H1 (cell line): Measurements from ENCODE around the gene NLRC5. TPM values are rescaled to one million over a fixed set of nuclear protein-coding genes. Genes with fewer than 3 reads are reported as not detected.

Source experiments
- CBX8 ChIP-seq: fragments of 300-800, 300-1000 bp; sonication (generic); IDR thresholded peaks from 2 replicates; pipeline ENCODE4 v1.7.1; 2016; ENCODE audit warnings: low read depth, low read length, borderline replicate concordance
- polyA plus RNA-seq, 7 experiments: library from polyadenylated mRNA; depleted of rRNA in 3 of 7; stranded (reverse) in 5 of 7; unstranded in 2 of 7; fragments of >200 nt in 5 of 7; fragments of 200-250 nt in 2 of 7; gene quantifications; 1 replicate in 5 of 7; 2 replicates in 1 of 7; 4 replicates in 1 of 7; pipeline versions ENCODE4 v1.2.1 to v1.2.3, GENCODE V29; 2011 to 2013; ENCODE audit warnings: missing spikeins in 2 of 7, mixed read lengths in 2 of 7
- total RNA-seq: library from RNA; stranded (reverse); fragmentation: NEBNext Ultra II Directional; extraction: Animal tissue kit (Norgen Biotek cat#: 25700); gene quantifications from 2 replicates; pipeline ENCODE4 v1.2.1, GENCODE V29; 2021
- TF ChIP-seq, protein P1 (sequence below): IDR thresholded peaks from 2 replicates; pipeline ENCODE4 v1.6.1; 2012; ENCODE audit warnings: inconsistent platforms

The NLRC5 gene
- total and polyA plus RNA-seq, 2 of the 8 experiments (the other 6 are each of a cell fraction or from before 2014, with no cell fraction given), result 2.2 to 3.2 TPM

DNA sequence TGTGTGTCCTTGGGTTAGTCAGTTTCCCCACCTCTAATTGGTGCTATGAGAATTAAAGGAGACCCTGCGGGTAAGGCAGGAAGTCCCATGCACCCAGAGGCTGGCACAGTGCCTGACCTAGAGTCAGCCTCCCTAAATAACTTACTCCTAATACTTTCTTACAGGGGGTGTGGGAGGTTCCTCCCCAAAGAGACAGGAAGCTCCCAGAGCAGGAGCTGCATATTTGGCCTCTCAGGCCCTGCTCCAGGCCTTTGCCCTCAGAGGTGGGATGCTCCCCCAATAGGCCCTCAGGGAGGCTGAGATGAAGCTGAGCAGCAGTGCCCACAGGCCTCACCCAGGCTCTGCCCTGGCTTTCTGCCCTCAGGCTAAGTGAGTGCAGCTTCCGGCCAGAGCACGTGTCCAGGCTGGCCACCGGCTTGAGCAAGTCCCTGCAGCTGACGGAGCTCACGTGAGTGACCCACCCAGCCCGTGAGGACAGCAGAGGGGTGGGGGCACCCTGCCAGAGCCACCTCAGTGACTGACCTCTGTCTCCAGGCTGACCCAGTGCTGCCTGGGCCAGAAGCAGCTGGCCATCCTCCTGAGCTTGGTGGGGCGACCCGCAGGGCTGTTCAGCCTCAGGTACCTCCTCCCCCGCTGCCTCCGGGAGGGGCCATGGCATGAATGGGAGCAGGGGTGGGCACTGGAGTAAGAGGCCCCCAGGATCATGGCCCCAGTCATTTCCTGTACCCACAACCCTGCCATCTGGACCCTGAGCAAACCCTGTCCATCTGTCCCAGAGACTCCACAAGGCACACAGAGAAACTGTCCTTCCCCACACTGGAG is 71.9 kb downstream of the NLRC5 start (continued):
- TF ChIP-seq CBX8, result no peak
- TF ChIP-seq, protein P1, sequence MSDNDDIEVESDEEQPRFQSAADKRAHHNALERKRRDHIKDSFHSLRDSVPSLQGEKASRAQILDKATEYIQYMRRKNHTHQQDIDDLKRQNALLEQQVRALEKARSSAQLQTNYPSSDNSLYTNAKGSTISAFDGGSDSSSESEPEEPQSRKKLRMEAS, result no peak
